Left lung (tissue), 10 donors: ENCODE data around the gene ARID5B. TPM values are rescaled to one million over a fixed set of nuclear protein-coding genes. Genes with fewer than 3 reads are reported as not detected.

Experiments
- ATAC-seq: fragments of 200-7000 bp; cut with Tn5 transposase; one replicate; pipeline ENCODE4 v1.9.1; 2020; ENCODE audit warnings: moderate library complexity
- DNase-seq, 4 donors: peaks; one replicate each; pipeline ENCODE4 v3.0.0-alpha.2; 2013 to 2020
- H3K27ac ChIP-seq, 2 donors: fragments of 200-600 bp; sonication (generic) in 1 of 2; one replicate each; pipeline versions ENCODE4 v1.5.0 to v1.8.0; 2020 to 2021
- H3K27me3 ChIP-seq, 2 donors: fragments of 200-600 bp; sonication (generic) in 1 of 2; one replicate each; pipeline versions ENCODE4 v1.5.0 to v1.8.0; 2020 to 2021
- H3K36me3 ChIP-seq, 2 donors: fragments of 200-600 bp; sonication (generic) in 1 of 2; one replicate each; pipeline versions ENCODE4 v1.5.0 to v1.8.0; 2020 to 2021
- H3K4me1 ChIP-seq, 2 donors: fragments of 200-600 bp; one replicate each; pipeline ENCODE4 v1.8.0; 2021
- H3K4me3 ChIP-seq, 2 donors: fragments of 200-600 bp; sonication (generic) in 1 of 2; one replicate each; pipeline versions ENCODE4 v1.5.0 to v1.8.0; 2020 to 2021; ENCODE audit warnings: mild to moderate bottlenecking in 1 of 2
- H3K9me3 ChIP-seq, 2 donors: fragments of 200-600 bp; sonication (generic) in 1 of 2; one replicate each; pipeline versions ENCODE4 v1.5.0 to v1.8.0; 2020 to 2021
- CTCF ChIP-seq, 2 donors: fragments of 200-600 bp; sonication (generic) in 1 of 2; IDR thresholded peaks; one replicate each; pipeline versions ENCODE4 v1.5.0 to v1.8.0; 2021; ENCODE audit warnings: antibody characterized with exemption in 2 of 2
- intact Hi-C, 2 donors: fragments of 100-400 bp; cut with DNase I; formaldehyde crosslinking; loops; one replicate each; pipeline versions ENCODE4 v1.11.2 to v1.14.2; 2022
- polyA plus RNA-seq, 6 donors: library from polyadenylated mRNA; unstranded; fragments of 120-200 nt; gene quantifications; one replicate each; pipeline ENCODE4 v1.2.1, GENCODE V29; 2013; ENCODE audit not compliant: insufficient read length in 6 of 6
- total RNA-seq, 2 donors: library from RNA; stranded (reverse); fragmentation: NEBNext Ultra II Directional; extraction: Animal tissue kit (Norgen Biotek cat#: 25700); gene quantifications; one replicate each; pipeline ENCODE4 v1.2.1, GENCODE V29; 2021
- donor health status: DM: no; HTN: yes; CAD: no.
- donor health status: DM: no; HTN: no; CAD: no.

ARID5B gene
- total and polyA plus RNA-seq, 8 donors: 29.9 to 51.5 (median 44.4) TPM

- H3K27ac ChIP-seq: no peak overlapping the region
- intact Hi-C loops: no loop called here
- no peaks in the 10 kb centered on the region for H3K36me3 ChIP-seq
- H3K27me3 ChIP-seq: no peaks in the 10 kb centered on the region
- H3K4me1 ChIP-seq: no peaks in the 10 kb centered on the region
- no peaks in the 10 kb centered on the region for H3K9me3 ChIP-seq
- ATAC-seq (no peak), DNase-seq (no peak)
- TF ChIP-seq CTCF (IDR thresholded peaks at IDR 0.05): no peak
- no peak overlapping the region for H3K4me3 ChIP-seq
Measured at GRCh38 chr10:61890430-61890829, 11.1 kb upstream of the ARID5B start.

- TF ChIP-seq CTCF (IDR thresholded peaks at IDR 0.05): no peak
- intact Hi-C loops: no loop called here
- Histone ChIP-seq H3K36me3 (no peaks in the 10 kb centered on the region), H3K9me3 (no peaks in the 10 kb centered on the region), H3K4me1 (no peaks in the 10 kb centered on the region), H3K27me3 (no peaks in the 10 kb centered on the region), H3K4me3 (no peak overlapping the region), H3K27ac (no peak overlapping the region)
- no peak for DNase-seq
- no peak for ATAC-seq
Measured at GRCh38 chr10:61890881-61891409, 10.6 kb upstream of the ARID5B start.

GRCh38 chr10:61891906-61892585, 9.5 kb upstream of the ARID5B start:
- intact Hi-C loops: no loop called here
- no peak for DNase-seq
- H3K4me1 ChIP-seq: peaks cover 0 to 3% of the 10 kb centered on the region in 2 donors
- ATAC-seq: no peak
- no peak overlapping the region for H3K27ac ChIP-seq
- no peaks in the 10 kb centered on the region for H3K27me3 ChIP-seq
- no peak overlapping the region for H3K4me3 ChIP-seq
- H3K9me3 ChIP-seq: no peaks in the 10 kb centered on the region
- H3K36me3 ChIP-seq: no peaks in the 10 kb centered on the region
- no peak for TF ChIP-seq CTCF (IDR thresholded peaks at IDR 0.05)

- ATAC-seq (no peak), DNase-seq (no peak)
- H3K4me3 ChIP-seq: no peak overlapping the region
- intact Hi-C loops: no loop called here
- H3K9me3 ChIP-seq: no peaks in the 10 kb centered on the region
- no peaks in the 10 kb centered on the region for H3K27me3 ChIP-seq
- no peak overlapping the region for H3K27ac ChIP-seq
- no peak for TF ChIP-seq CTCF (IDR thresholded peaks at IDR 0.05)
- H3K36me3 ChIP-seq: no peaks in the 10 kb centered on the region
- H3K4me1 ChIP-seq: peaks cover 3 to 12% of the 10 kb centered on the region in 2 donors
Measured at GRCh38 chr10:61892961-61893360, 8.5 kb upstream of the ARID5B start.

GRCh38 chr10:61894133-61894532, 7.4 kb upstream of the ARID5B start:
- DNase-seq (no peak), ATAC-seq (no peak)
- Histone ChIP-seq H3K27me3 (no peaks in the 10 kb centered on the region), H3K27ac (no peak overlapping the region), H3K4me3 (no peak overlapping the region), H3K36me3 (no peaks in the 10 kb centered on the region), H3K9me3 (no peaks in the 10 kb centered on the region), H3K4me1 (peaks cover 3 to 24% of the 10 kb centered on the region in 2 donors)
- intact Hi-C loops: no loop called here
- TF ChIP-seq CTCF (IDR thresholded peaks at IDR 0.05): no peak
